Gastroesophageal sphincter (tissue), 4 donors: ENCODE measurements around the gene ARHGEF37. TPM values are rescaled to one million over a fixed set of nuclear protein-coding genes. Genes with fewer than 3 reads are reported as not detected.
A peak's percentile ranks its signal among the peaks of the same experiment; 100 is the strongest.
"Not testable (repeated sequence)": the region's sequence is repeated elsewhere in the genome, so short reads cannot be mapped to it uniquely, and the experiment has no call there.

Experiments
- ATAC-seq: fragments of 150-250 bp; one replicate; pipeline ENCODE4 v1.9.1; 2016; ENCODE audit warnings: mild to moderate bottlenecking, moderate library complexity
- H3K27ac ChIP-seq, 4 donors: fragments of 200-600 bp; sonication (generic) in 3 of 4; 1 replicate in 3 of 4; 2 replicates in 1 of 4; pipeline ENCODE4 v1.5.1; 2016 to 2019
- H3K27me3 ChIP-seq: fragments of 200-600 bp; sonication (generic); one replicate; pipeline ENCODE4 v1.5.1; 2019
- H3K36me3 ChIP-seq, 2 donors: fragments of 200-600 bp; sonication (generic); one replicate each; pipeline ENCODE4 v1.5.1; 2019; ENCODE audit warnings: control low read depth in 1 of 2
- H3K4me1 ChIP-seq, 3 donors: fragments of 200-600 bp; sonication (generic); 1 replicate in 2 of 3; 2 replicates in 1 of 3; pipeline ENCODE4 v1.5.1; 2016 to 2019; ENCODE audit warnings: control low read depth in 2 of 3
- H3K4me3 ChIP-seq, 2 donors: fragments of 200-600 bp; sonication (generic); one replicate each; pipeline ENCODE4 v1.5.1; 2019; ENCODE audit warnings: mild to moderate bottlenecking in 1 of 2, moderate library complexity in 1 of 2
- H3K9me3 ChIP-seq, 3 donors: fragments of 200-600 bp; sonication (generic); one replicate each; pipeline ENCODE4 v1.5.1; 2017 to 2019; ENCODE audit warnings: control low read depth in 2 of 3
- CTCF ChIP-seq, 4 experiments: fragments of 200-600 bp in 2 of 4; fragments of 450-650 bp in 2 of 4; sonication (generic) in 1 of 4; IDR thresholded peaks; one replicate each; pipeline ENCODE4 v1.5.1; 2017 to 2019; ENCODE audit warnings: antibody characterized with exemption in 4 of 4, mild to moderate bottlenecking in 2 of 4, moderate library complexity in 2 of 4
- EP300 ChIP-seq: sonication (generic); formaldehyde crosslinking; IDR thresholded peaks from one replicate; pipeline ENCODE4 v1.6.1; 2017; ENCODE audit warnings: antibody characterized with exemption, mild to moderate bottlenecking
- POLR2A ChIP-seq, 2 donors: fragments of 450-650 bp; IDR thresholded peaks; one replicate each; pipeline ENCODE4 v1.6.1; 2017; ENCODE audit warnings: antibody characterized with exemption in 2 of 2, mild to moderate bottlenecking in 2 of 2, moderate library complexity in 1 of 2
- POLR2AphosphoS5 ChIP-seq: sonication (generic); formaldehyde crosslinking; IDR thresholded peaks from one replicate; pipeline ENCODE4 v1.6.1; 2017; ENCODE audit warnings: antibody characterized with exemption
- WGBS, 2 donors: methylation state at CpG; one replicate each; pipeline ENCODE4 v1.1.5; 2018; ENCODE audit warnings: low coverage in 1 of 2; 5-methylcytosine and 5-hydroxymethylcytosine counted together
- total RNA-seq, 4 donors: library from RNA; depleted of rRNA; stranded (reverse); fragments of >200 nt; gene quantifications; one replicate each; pipeline ENCODE4 v1.1.0, GENCODE V29; 2016

ARHGEF37 gene
- total RNA-seq, 4 donors from 2014 or later = 13.5 to 30.6 (median 20.1) TPM

- TF ChIP-seq CTCF (IDR thresholded peaks at IDR 0.05) (peak; percentile 60 to 82 (median 78)), EP300 (no peak)
- ATAC-seq = no peak
Measured at GRCh38 chr5:149667084-149667828, 86.0 kb downstream of the ARHGEF37 start.

GRCh38 chr5:149667829-149668330 lies 86.6 kb downstream of the ARHGEF37 start:
- peaks cover 0 to 12% (median 0%) of the 10 kb centered on the region in 3 donors for H3K9me3 ChIP-seq
- H3K36me3 ChIP-seq = no peaks in the 10 kb centered on the region
- 61 to 71% methylated on average over 6 of the region's 6 CpGs for WGBS, 2 donors
- H3K27ac ChIP-seq = no peak overlapping the region
- no peaks in the 10 kb centered on the region for H3K27me3 ChIP-seq
- no peak overlapping the region for H3K4me3 ChIP-seq
- no peaks in the 10 kb centered on the region for H3K4me1 ChIP-seq
- ATAC-seq = no peak
- TF ChIP-seq EP300 = no peak
- no peak for TF ChIP-seq CTCF (IDR thresholded peaks at IDR 0.05)

More at GRCh38 chr5:149667084-149667828, 86.0 kb downstream of the ARHGEF37 start:
- Histone ChIP-seq H3K4me3 (no peak overlapping the region), H3K27ac (no peak overlapping the region), H3K36me3 (no peaks in the 10 kb centered on the region), H3K9me3 (peaks cover 0 to 12% (median 0%) of the 10 kb centered on the region in 3 donors), H3K4me1 (no peaks in the 10 kb centered on the region), H3K27me3 (no peaks in the 10 kb centered on the region)
- 6 to 21% methylated on average over 2 to 7 of the region's 7 CpGs for WGBS, 2 donors

- ATAC-seq = not testable (repeated sequence)
- no CpG with 5 or more reads among the region's 3 CpGs for WGBS, 2 donors
Measured at GRCh38 chr5:149669273-149669672, 88.0 kb downstream of the ARHGEF37 start.

GRCh38 chr5:149671544-149671943 lies 90.2 kb downstream of the ARHGEF37 start:
- no peak for ATAC-seq
- peaks cover 0 to 12% (median 0%) of the 10 kb centered on the region in 3 donors for H3K9me3 ChIP-seq
- WGBS, 2 donors = 86 to 88% methylated on average over 3 to 5 of the region's 5 CpGs

More at GRCh38 chr5:149669273-149669672, 88.0 kb downstream of the ARHGEF37 start:
- H3K4me3 ChIP-seq, H3K27ac ChIP-seq, H3K27me3 ChIP-seq, H3K36me3 ChIP-seq, H3K4me1 ChIP-seq: not testable (repeated sequence)
- peaks cover 0 to 12% (median 0%) of the 10 kb centered on the region in 3 donors for H3K9me3 ChIP-seq

More at GRCh38 chr5:149671544-149671943, 90.2 kb downstream of the ARHGEF37 start:
- Histone ChIP-seq H3K4me1 (no peaks in the 10 kb centered on the region), H3K27me3 (no peaks in the 10 kb centered on the region), H3K36me3 (no peaks in the 10 kb centered on the region), H3K4me3 (no peak overlapping the region), H3K27ac (no peak overlapping the region)
- TF ChIP-seq CTCF (IDR thresholded peaks at IDR 0.05) (no peak), POLR2A (IDR thresholded peaks at IDR 0.05) (no peak), EP300 (no peak), POLR2AphosphoS5 (no peak)
